Endothelial cell of umbilical vein (primary cell): ENCODE measurements around the gene IL22RA1. TPM values are rescaled to one million over a fixed set of nuclear protein-coding genes. Genes with fewer than 3 reads are reported as not detected.

Source experiments
- BruUV-seq: library from RNA; stranded (reverse); fragments of 400-500 nt; replicated peaks from 2 replicates; lab custom pipeline; 2021; lab: Mats Ljungman, UMichigan
- CTCF ChIA-PET: fragments of 300-600, 350-600 bp; sonication (Branson Sonifier 250); formaldehyde crosslinking; loops from one replicate; lab custom pipeline; 2021; ENCODE audit warnings: antibody characterized with exemption, inconsistent platforms; lab: Charles Lee
- POLR2A ChIA-PET: fragments of 300-600, 350-600 bp; sonication (Branson Sonifier 250); formaldehyde crosslinking; loops from one replicate; lab custom pipeline; 2021; ENCODE audit warnings: antibody characterized with exemption, inconsistent platforms; lab: Charles Lee
- DNase-seq: peaks from one replicate; pipeline ENCODE4 v3.0.0-alpha.2; 2011; ENCODE audit warnings: low read depth, low spot score
- FAIRE-seq: peaks from 2 replicates; lab custom pipeline; 2011; peaks lifted over from hg19 to GRCh38; lab: Jason Lieb, UNC
- H2AFZ ChIP-seq: 2 replicates; pipeline ENCODE4 v1.6.0; 2012; ENCODE audit warnings: low read depth, low read length, control low read depth, inconsistent platforms
- H3K27ac ChIP-seq: 2 replicates; pipeline ENCODE4 v1.5.1; 2011; ENCODE audit warnings: low read depth, mild to moderate bottlenecking, control low read depth, low read length, moderate library complexity; ENCODE audit not compliant: insufficient read depth
- H3K27me3 ChIP-seq, 2 experiments: 2 replicates each; pipeline versions ENCODE4 v1.6.0 to v1.6.1; 2011; ENCODE audit warnings: low read length in 2 of 2, mixed read lengths in 1 of 2; ENCODE audit not compliant: control insufficient read depth in 2 of 2, insufficient read depth in 2 of 2
- H3K36me3 ChIP-seq, 2 experiments: 2 replicates in 1 of 2; 3 replicates in 1 of 2; pipeline ENCODE4 v1.5.1; 2011; ENCODE audit warnings: low read length in 2 of 2, mild to moderate bottlenecking in 1 of 2, moderate library complexity in 1 of 2; ENCODE audit not compliant: control insufficient read depth in 2 of 2, insufficient read depth in 2 of 2; ENCODE audit errors: extremely low read depth in 1 of 2
- H3K4me1 ChIP-seq: 3 replicates; pipeline ENCODE4 v1.5.1; 2011; ENCODE audit warnings: mild to moderate bottlenecking, low read length; ENCODE audit not compliant: control insufficient read depth, insufficient read depth; ENCODE audit errors: extremely low read depth
- H3K4me2 ChIP-seq: 2 replicates; pipeline ENCODE4 v1.6.1; 2011; ENCODE audit warnings: low read length, control low read depth, mixed read lengths; ENCODE audit not compliant: insufficient read depth
- H3K4me3 ChIP-seq, 3 experiments: fragments of 200-600 bp in 1 of 3; sonication (generic), shearing (Covaris generic) in 1 of 3; replicated peaks in 1 of 3; 2 replicates each; pipeline ENCODE4 v1.5.1; 2011 to 2016; ENCODE audit warnings: control low read depth in 3 of 3, low read length in 3 of 3, mild to moderate bottlenecking in 2 of 3, inconsistent platforms in 1 of 3, low read depth in 1 of 3, moderate library complexity in 1 of 3; ENCODE audit not compliant: insufficient read depth in 1 of 3
- H3K79me2 ChIP-seq: 2 replicates; pipeline ENCODE4 v1.6.0; 2012; ENCODE audit warnings: low read length, inconsistent platforms; ENCODE audit not compliant: control insufficient read depth, insufficient read depth
- H3K9ac ChIP-seq: replicated peaks from 2 replicates; pipeline ENCODE3; 2011; ENCODE audit warnings: low read length, control low read depth; ENCODE audit not compliant: insufficient read depth; ENCODE audit errors: extremely low read depth
- H3K9me1 ChIP-seq: replicated peaks from 3 replicates; pipeline ENCODE4 v1.6.0; 2011; ENCODE audit warnings: mild to moderate bottlenecking, low read length; ENCODE audit not compliant: control insufficient read depth, insufficient read depth; ENCODE audit errors: extremely low read depth
- H3K9me3 ChIP-seq: replicated peaks from 2 replicates; pipeline ENCODE4 v1.5.1; 2012; ENCODE audit warnings: low read length, inconsistent platforms; ENCODE audit not compliant: control insufficient read depth, insufficient read depth
- H4K20me1 ChIP-seq: replicated peaks from 2 replicates; pipeline ENCODE3; 2011; ENCODE audit warnings: mild to moderate bottlenecking, low read length; ENCODE audit not compliant: control insufficient read depth, insufficient read depth; ENCODE audit errors: extremely low read depth
- EZH2 ChIP-seq: IDR thresholded peaks from 2 replicates; pipeline ENCODE4 v1.6.1; 2012; ENCODE audit warnings: borderline replicate concordance, low read depth, mild to moderate bottlenecking, moderate library complexity, low read length, inconsistent platforms; ENCODE audit not compliant: severe bottlenecking
- FOS ChIP-seq: IDR thresholded peaks from 2 replicates; pipeline ENCODE4 v1.6.1; 2011; ENCODE audit warnings: mild to moderate bottlenecking, low read length, moderate library complexity, borderline replicate concordance; ENCODE audit not compliant: insufficient read depth
- GATA2 ChIP-seq: IDR thresholded peaks from 2 replicates; pipeline ENCODE4 v1.7.0; 2011; ENCODE audit warnings: low read depth, mild to moderate bottlenecking, moderate library complexity, mixed read lengths, low read length; ENCODE audit not compliant: insufficient read length, insufficient read depth
- JUN ChIP-seq: IDR thresholded peaks from 2 replicates; pipeline ENCODE4 v1.6.1; 2011; ENCODE audit warnings: borderline replicate concordance, low read depth; ENCODE audit not compliant: insufficient read length, insufficient read depth
- POLR2A ChIP-seq: IDR thresholded peaks from 2 replicates; pipeline ENCODE4 v1.6.1; 2012; ENCODE audit warnings: low read depth, mild to moderate bottlenecking, control low read depth, low read length
- POLR2AphosphoS5 ChIP-seq: IDR thresholded peaks from 2 replicates; pipeline ENCODE4 v1.6.1; 2012; ENCODE audit warnings: low read depth, mild to moderate bottlenecking, control low read depth, low read length, moderate library complexity; ENCODE audit not compliant: insufficient read depth
- dilution Hi-C: fragments of 300-500 bp; cut with MboI; formaldehyde crosslinking; loops from one replicate; pipeline ENCODE4 v1.15.0; 2019; ENCODE audit warnings: low sequenced_read_pairs; ENCODE audit not compliant: extremely low pct_ligation_motif_present
- intact Hi-C: fragments of 100-400 bp; cut with micrococcal nuclease; formaldehyde crosslinking; loops from one replicate; pipeline ENCODE4 v1.10.0; 2022
- polyA plus RNA-seq, 4 experiments: library from polyadenylated mRNA; depleted of rRNA in 3 of 4; stranded (reverse) in 3 of 4; unstranded in 1 of 4; fragments of >200 nt; gene quantifications; 2 replicates each; pipeline versions ENCODE4 v1.2.1 to v1.2.3, GENCODE V29; 2011 to 2012; ENCODE audit warnings: missing spikeins in 1 of 4
- total RNA-seq: library from RNA; stranded (reverse); gene quantifications from 2 replicates; pipeline ENCODE4 v1.2.3, GENCODE V29; 2021
- TF ChIP-seq, protein P1 (sequence below): IDR thresholded peaks from 2 replicates; pipeline ENCODE4 v1.6.1; 2011; ENCODE audit not compliant: insufficient read depth, insufficient read length
- TF ChIP-seq, protein P2 (sequence below), 2 donors: IDR thresholded peaks; 1 replicate in 1 of 2; 2 replicates in 1 of 2; pipeline ENCODE4 v1.5.1; 2011; ENCODE audit warnings: low read length in 2 of 2, mild to moderate bottlenecking in 2 of 2, moderate library complexity in 2 of 2, control low read depth in 1 of 2, inconsistent platforms in 1 of 2, low read depth in 1 of 2; ENCODE audit not compliant: insufficient read depth in 1 of 2; ENCODE audit errors: extremely low read depth in 1 of 2

Gene IL22RA1
- total and polyA plus RNA-seq, 2 donors (not counting 3 experiments of a cell fraction or from before 2014, with no cell fraction given): not detected

DNA sequence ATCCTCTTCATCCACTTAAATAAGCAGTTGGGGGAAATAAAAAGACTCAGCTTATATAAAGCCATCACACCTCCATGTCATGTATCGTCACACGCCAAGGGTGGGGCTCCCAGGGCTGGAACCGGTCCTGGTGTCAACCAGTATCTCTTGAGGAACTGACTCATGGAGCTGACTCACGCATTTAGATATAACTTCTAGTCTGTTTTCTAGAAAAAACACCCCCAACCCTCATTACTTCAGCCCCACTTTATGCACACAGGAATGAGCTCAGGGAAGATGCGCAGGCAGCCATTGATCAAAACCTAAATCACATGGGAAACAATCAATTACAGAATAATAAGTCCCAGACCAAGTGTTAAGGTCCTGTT lies 6.9 kb upstream of the IL22RA1 start:
- peak overlapping the region; percentile 66 for H3K4me2 ChIP-seq
- no peaks in the 10 kb centered on the region for H4K20me1 ChIP-seq
- no peaks in the 10 kb centered on the region for H3K9me1 ChIP-seq
- no peak overlapping the region for H3K27ac ChIP-seq
- no peaks in the 10 kb centered on the region for H3K9me3 ChIP-seq
- BruUV-seq: no TSS peak
- dilution Hi-C loops (no loop called here), intact Hi-C loops (loop anchor here (1.0 to 5.0 kb wide), 3 partner anchors 79 to 437 kb away; no protein-coding TSS in a partner anchor)
- peak overlapping the region; percentile 82 for H2AFZ ChIP-seq
- DNase-seq: peak; percentile 45
- peak; percentile 65 for FAIRE-seq
- H3K36me3 ChIP-seq: no peaks in the 10 kb centered on the region
- no peak overlapping the region for H3K4me3 ChIP-seq
- peaks cover 11% of the 10 kb centered on the region in 2 experiments for H3K27me3 ChIP-seq
- ChIA-PET POLR2A (interaction anchor here (0.6 kb wide), 1 partner anchor 227 kb away, joined by 5 read pairs; no protein-coding TSS in a partner anchor), CTCF (interaction anchor here (0.6 to 2.8 kb wide), 48 partner anchors 8 to 493 kb away, joined by 3 to 81 read pairs (median 4); partner anchors contain the start of genes MYOM3 and NIPAL3)
- H3K79me2 ChIP-seq: no peaks in the 10 kb centered on the region
- H3K4me1 ChIP-seq: peaks cover 11% of the 10 kb centered on the region
- TF ChIP-seq, protein P1, sequence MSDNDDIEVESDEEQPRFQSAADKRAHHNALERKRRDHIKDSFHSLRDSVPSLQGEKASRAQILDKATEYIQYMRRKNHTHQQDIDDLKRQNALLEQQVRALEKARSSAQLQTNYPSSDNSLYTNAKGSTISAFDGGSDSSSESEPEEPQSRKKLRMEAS: no peak
- TF ChIP-seq, protein P2, sequence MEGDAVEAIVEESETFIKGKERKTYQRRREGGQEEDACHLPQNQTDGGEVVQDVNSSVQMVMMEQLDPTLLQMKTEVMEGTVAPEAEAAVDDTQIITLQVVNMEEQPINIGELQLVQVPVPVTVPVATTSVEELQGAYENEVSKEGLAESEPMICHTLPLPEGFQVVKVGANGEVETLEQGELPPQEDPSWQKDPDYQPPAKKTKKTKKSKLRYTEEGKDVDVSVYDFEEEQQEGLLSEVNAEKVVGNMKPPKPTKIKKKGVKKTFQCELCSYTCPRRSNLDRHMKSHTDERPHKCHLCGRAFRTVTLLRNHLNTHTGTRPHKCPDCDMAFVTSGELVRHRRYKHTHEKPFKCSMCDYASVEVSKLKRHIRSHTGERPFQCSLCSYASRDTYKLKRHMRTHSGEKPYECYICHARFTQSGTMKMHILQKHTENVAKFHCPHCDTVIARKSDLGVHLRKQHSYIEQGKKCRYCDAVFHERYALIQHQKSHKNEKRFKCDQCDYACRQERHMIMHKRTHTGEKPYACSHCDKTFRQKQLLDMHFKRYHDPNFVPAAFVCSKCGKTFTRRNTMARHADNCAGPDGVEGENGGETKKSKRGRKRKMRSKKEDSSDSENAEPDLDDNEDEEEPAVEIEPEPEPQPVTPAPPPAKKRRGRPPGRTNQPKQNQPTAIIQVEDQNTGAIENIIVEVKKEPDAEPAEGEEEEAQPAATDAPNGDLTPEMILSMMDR (IDR thresholded peaks at IDR 0.05; ENCODE audit: extremely low read depth in 1 of 2, insufficient read depth in 1 of 2, low read depth in 1 of 2, low read length in 2 of 2): no peak
- TF ChIP-seq FOS (peak; percentile 86), POLR2A (no peak), EZH2 (no peak), POLR2AphosphoS5 (no peak), GATA2 (peak; percentile 38), JUN (no peak)
- H3K9ac ChIP-seq: no peak overlapping the region
